Peyer's patch (tissue), 4 donors: ENCODE results near the gene PHLDB1.

Experiments
- CTCF ChIP-seq, 6 experiments: fragments of 450-650 bp in 4 of 6; fragments of 200-600 bp in 2 of 6; sonication (generic) in 1 of 6; IDR thresholded peaks; one replicate each; pipeline ENCODE4 v1.5.1; 2017 to 2019; ENCODE audit warnings: antibody characterized with exemption in 6 of 6, mild to moderate bottlenecking in 3 of 6, moderate library complexity in 1 of 6
- POLR2A ChIP-seq, 2 donors: fragments of 450-650 bp; IDR thresholded peaks; one replicate each; pipeline ENCODE4 v1.5.1; 2017; ENCODE audit warnings: antibody characterized with exemption in 2 of 2, mild to moderate bottlenecking in 2 of 2, moderate library complexity in 2 of 2

- TF ChIP-seq POLR2A (IDR thresholded peaks at IDR 0.05), result no peak
- no peak for TF ChIP-seq CTCF (IDR thresholded peaks at IDR 0.05)
Observed at GRCh38 chr11:118615976-118616371, 8.6 kb downstream of the PHLDB1 start.
